Skin epidermis (tissue), 12 donors: ENCODE data around the gene MMP10.

Experiments used
- H3K27ac ChIP-seq, 21 experiments: fragments of 200-600 bp; sonication (generic) in 11 of 21; one replicate each; pipeline ENCODE4 v1.5.0; 2020; ENCODE audit warnings: mild to moderate bottlenecking in 3 of 21, inconsistent platforms in 2 of 21, moderate library complexity in 2 of 21
- H3K4me3 ChIP-seq, 7 experiments: fragments of 200-600 bp; sonication (generic) in 2 of 7; one replicate each; pipeline ENCODE4 v1.5.0; 2020; ENCODE audit warnings: inconsistent platforms in 2 of 7, mild to moderate bottlenecking in 2 of 7, moderate library complexity in 1 of 7

MMP10 gene

DNA sequence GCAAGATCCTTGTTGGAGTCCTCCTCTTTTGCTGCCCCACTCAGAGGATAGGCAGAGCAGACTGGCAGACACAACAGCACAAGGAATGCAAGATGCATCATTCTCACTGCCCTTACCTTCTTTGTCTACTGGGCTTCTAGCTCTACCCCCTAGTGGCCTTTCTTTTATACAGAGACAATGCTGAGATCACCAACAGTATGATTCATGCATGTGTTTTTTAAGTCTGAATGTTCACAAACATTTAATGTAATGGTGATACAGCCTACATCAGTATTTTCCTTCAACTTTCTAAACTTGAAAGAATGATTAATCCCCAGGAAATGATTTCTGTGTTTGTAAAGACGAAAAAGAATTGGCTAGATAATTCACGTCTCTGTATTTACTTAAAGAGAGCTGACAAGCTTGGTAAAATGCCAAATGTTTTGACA lies at the start of gene MMP10:
Gene MMP10, minus strand, starts transcription at position 138 of the 428 bp plus-strand sequence. Its CDS starts 37 bp downstream, at position 101.
- Histone ChIP-seq H3K4me3 (no peak within 1 kb of the TSS), H3K27ac (no peak within 1 kb of the TSS)

DNA sequence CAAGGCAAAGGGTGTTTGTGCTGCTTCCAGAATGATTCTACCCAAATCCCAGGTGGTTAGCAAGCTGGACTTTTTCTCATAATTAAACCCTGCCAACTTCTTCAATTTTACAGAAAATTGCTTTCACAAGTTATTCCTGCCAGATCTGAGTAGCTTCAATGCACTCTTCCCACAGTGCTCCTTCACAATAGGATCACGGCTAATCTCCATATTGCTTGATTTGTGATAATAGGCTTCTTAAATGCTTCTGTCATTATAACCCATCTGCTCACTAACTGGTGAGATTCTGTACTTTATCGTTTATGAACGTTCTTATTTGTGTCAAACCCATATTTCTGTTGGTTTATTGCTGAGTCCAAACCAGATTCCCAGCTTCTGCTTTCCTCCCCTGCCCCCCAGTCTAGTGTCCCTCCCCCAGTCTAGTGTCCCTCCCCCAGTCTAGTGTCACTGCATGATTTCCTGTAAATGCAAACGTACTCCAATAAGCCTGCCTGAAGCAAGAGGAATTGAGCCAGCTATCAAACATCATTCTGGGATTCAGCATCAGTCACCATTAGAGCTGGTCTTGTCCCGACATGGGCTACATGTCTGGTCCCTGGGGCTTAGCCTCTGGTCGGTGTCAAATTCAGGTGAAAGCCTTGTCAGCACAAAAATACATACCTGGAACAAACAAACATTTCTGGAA lies 49.0 kb upstream of the MMP10 start:
- H3K4me3 ChIP-seq: no peak overlapping the region
- H3K27ac ChIP-seq: peak overlapping the region in 3 of 21 experiments; percentile 8 to 10 (median 9)

DNA sequence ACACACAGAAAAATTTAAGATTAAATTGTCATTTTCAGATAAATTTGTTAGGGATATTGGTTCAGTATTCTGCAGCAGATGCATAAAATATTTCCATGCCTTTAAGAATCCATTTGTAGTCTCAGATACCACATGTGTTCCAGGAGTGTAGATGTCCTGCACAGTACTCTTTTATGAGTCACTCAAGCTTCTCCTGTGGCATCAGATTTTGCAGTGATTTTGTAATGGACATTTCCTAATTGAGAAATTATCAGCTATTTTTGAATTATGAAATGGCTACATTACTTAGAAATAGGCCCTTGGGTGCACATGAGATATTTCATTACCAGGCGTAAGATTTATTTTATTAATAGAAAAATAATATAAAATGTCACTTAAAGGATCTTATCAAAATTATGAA lies 44.1 kb upstream of the MMP10 start:
- H3K27ac ChIP-seq: no peak overlapping the region
- no peak overlapping the region for H3K4me3 ChIP-seq

DNA sequence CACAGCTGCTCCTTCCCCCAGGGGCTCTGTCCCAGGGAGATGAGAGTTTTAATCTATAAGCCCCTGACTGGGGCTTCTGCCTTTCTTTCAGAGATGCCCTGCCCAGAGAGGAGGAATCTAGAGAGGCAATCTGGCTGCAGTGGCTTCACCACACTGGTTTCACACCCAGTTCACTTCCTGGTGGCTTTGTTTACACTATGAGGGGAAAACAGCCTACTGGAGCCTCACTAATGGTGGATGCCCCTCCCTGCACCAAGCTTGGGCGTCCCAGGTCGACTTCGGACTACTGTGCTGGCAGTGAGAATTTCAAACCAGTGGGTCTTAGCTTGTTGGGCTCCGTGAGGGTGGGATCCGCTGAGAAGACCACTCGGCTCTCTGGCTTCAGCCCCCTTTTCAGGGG lies 39.1 kb upstream of the MMP10 start:
- no peak overlapping the region for H3K4me3 ChIP-seq

DNA sequence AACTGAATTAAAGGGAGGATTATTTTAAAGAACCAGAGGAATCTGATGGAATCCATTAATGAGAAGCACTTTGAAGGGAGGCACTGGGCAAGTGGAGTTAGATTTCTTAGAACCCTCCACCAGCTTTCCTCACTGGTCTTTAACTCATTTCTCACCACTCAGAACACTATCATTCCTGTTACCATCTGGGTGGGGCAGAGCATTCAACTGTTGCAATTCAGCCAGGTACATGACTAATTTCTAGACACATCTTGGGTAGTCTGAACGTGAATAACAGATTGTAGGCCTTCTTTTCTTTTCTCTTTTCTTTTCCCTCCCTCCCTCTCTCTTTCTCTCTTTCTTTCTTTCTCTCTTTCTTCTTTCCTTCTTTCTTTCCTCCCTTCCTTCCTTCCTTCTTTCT lies 33.1 kb upstream of the MMP10 start:
- no peak overlapping the region for H3K27ac ChIP-seq
- H3K4me3 ChIP-seq: no peak overlapping the region

More for the DNA sequence above, 39.1 kb upstream of the MMP10 start:
- no peak overlapping the region for H3K27ac ChIP-seq

DNA sequence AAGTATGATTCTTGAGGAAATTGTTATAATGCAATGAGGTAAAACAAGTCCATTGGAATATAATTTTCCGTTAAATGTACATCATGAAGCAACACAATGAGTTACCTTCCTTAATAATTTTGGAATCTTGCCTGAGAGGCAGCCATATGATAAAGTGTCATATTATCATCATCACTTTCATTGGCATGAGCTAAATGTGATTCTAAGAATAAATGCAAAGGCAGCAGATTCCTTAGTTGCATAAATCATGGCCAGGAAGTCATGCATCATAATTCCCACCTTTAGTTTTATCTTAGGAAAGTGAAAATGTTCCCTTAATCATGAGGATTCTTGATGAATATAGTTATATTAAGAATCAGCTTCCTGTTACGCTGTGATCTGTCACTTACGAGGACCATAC lies 31.8 kb upstream of the MMP10 start:
- no peak overlapping the region for H3K27ac ChIP-seq
- H3K4me3 ChIP-seq: no peak overlapping the region

DNA sequence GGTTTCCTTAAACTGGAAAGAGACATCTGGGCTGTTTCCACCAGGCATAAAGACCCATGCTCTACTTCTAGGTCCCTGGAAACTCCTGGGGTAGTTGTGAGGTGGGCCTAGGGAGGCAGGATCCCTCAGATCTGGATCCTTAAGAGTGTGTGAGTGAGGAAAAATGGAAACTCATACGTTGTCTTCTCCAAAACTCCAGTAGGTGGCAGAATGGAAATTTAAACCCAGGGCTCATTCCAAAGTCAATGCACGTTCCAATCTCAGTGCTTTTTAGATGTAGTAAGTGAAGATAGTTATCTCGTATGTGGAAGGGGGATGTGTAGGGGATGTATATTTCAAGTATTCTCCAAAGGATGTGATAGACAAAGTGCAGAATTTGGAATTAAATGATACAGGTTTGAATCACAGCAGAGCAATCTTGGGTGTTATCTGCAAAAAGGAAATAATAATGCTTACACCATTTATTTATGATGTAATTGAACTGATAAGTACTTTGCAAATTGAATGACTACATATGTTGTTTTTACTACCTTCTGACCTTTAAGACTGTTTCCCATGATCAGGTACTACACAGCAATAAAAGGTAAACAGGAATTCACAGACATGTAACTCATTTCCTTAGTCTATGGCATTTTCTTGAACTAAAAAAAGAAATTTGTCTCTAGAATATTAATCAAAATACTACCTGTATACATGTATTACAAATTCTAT lies 30.7 kb upstream of the MMP10 start:
- Histone ChIP-seq H3K4me3 (no peak overlapping the region), H3K27ac (no peak overlapping the region)

DNA sequence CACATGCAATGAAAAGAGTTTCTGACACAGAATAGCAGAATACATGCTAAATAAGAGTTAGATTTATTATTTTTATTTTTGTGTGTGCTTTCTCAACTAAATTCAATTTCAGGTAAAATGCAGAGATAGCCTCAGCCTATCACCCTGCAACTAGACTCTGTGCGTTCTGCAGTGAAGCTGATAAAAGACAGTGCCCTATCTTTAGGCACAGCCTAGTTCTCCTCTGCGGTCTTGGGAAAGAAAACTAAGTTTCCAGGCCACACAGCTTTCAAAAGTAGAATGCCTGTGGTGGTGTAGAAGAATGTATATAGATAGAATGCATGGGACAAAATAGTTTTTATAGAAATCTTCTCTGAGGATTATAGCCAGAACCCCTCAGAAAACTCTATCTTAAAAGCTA lies 29.5 kb upstream of the MMP10 start:
- H3K27ac ChIP-seq: no peak overlapping the region

DNA sequence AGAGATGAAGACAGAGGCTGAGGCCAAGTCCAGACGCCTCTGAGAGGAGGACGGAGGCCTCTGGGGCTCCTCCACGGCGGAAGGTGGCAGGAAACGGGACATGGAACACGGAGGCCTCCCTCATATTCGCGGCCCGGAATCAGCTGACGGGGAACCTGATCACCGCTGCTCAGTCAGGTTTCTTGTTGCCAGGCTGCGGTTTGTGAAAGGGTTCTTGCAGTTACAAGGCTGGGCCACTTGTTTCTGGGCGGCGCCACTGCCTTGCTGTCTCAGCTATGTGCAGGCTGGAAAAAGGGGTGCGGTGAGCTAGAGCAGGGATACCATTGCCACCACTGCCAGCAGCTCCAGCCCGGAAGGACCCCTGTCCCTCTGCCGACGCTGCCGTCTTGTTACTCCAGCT lies 27.5 kb upstream of the MMP10 start:
- Histone ChIP-seq H3K27ac (no peak overlapping the region), H3K4me3 (no peak overlapping the region)

More for the DNA sequence above, 29.5 kb upstream of the MMP10 start:
- no peak overlapping the region for H3K4me3 ChIP-seq

DNA sequence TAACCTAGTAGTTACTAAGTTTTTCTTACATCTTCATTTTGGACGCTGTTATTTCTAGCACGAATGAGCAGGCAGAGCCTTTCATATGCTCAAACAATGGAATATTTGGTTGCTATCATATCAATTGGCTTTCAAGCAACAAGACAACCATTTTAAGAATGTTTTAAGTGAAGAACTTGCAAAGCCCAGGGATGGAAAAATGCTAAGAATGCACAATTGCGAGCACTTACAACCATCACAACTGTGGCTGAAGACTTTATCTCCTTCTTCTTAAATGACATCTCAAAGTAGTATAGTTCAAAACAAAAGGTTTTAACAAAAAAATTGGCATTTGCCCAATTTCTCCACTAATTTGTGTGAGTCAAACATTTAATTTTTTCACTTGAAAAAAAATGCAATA lies 25.9 kb upstream of the MMP10 start:
- Histone ChIP-seq H3K27ac (no peak overlapping the region), H3K4me3 (no peak overlapping the region)

DNA sequence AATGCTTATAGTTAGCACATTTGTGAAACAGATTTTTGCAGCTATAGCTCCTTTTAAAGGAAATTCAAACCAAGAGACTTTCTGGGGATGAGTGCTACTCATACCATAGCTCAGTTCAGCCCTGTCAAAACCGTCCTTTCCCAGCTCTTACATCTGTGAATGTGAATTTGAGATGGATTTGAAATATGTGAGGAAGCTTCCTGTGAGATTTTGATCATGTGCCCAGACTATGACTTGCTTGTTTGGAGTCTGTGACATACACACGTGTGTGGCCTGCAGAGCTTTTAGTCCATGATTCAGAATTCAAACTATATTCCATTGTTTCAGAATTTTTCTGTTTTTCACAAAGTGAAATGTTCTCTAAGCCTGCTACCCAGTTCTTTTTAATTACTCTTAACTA lies 21.9 kb upstream of the MMP10 start:
- Histone ChIP-seq H3K4me3 (no peak overlapping the region), H3K27ac (peak overlapping the region in 5 of 21 experiments; percentile 2 to 67 (median 40))

DNA sequence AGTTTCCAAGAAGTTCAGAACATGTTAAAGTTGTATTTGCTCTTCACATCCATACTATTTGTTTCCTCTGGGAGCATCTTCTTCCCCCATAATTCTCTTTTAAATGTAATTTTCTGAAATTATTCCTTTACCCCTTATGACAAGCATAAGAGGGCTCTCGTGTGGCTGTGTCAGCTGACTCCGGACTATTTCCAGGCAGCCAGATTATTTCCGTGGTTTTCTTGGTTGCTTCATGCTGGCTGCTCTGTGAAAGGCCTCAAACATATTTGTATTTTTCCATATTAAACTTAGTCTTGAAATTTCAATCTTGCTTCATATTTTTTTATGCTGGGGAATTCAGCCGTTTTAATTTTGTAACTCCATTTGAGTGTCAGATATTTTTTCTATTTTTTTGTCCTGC lies 20.3 kb upstream of the MMP10 start:
- Histone ChIP-seq H3K4me3 (no peak overlapping the region), H3K27ac (peak overlapping the region in 10 of 21 experiments; percentile 8 to 67 (median 42))

DNA sequence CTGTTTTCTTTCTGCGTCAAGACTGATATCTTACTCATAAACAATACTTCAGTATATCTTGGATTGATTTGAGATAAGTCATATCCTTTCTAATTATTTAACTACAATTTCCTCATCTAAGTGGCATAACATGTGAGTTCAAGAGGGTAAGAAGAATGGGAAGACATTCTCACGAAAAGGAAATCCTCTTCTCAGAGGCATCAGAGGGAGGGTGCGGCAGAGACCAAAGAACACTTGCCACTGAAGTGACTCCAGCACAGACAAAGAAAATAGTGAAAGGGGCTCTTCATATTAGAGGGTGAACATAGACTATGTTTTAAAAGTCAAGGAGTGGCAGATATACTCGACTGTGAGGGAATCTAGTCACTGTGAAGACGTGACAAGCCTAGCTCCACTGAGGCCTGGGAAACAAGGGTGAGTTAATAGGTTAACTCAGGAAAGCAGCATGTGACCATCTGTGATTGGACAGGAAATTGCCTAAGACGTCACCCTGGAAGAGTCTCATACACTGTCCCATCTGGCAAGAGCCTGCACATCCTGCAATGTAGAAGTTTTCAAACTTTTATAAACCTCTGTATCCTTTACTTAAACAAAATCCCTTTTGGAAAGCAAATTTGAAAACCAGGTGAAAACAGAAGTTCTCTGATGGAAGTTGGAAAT lies 19.4 kb upstream of the MMP10 start:
- Histone ChIP-seq H3K4me3 (no peak overlapping the region), H3K27ac (peak overlapping the region in 10 of 21 experiments; percentile 8 to 67 (median 28))

DNA sequence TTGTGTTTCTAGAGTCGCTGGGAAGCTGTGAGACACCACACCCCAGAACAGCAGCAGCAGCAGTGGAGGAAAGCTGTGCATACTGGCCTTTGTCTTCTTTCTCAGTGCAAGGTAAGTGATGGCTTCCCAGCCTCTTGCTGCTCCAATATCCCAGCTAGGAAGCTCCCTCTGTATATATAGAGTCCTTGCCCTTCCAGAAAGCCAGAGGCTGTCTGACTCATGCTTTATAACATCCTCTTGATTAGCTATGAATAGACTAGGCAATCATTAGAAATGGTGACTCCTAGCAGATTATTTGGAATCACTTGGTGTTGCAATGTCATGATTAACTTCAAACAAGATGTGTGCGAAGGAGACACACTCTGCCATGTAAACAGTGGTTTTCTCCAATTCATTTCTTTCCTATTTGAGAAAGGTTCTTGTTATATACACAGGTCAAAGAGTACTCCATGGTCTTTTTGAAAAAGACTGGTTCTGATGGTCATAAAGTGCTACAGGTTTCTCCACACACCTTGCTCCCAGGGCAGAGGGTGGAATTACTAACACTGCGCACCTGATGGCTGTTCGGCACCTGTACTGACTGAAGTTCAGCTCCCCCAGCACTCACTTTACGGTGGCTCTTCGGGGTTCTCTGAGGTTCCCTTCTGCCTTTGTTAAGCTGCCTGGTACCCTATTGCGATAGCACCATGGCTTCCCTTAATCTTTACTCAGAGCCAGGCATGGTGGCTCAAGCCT lies 17.8 kb upstream of the MMP10 start, which contains the start of gene MMP1:
Gene MMP1, minus strand, starts transcription at position 149 of the 735 bp plus-strand sequence. Its CDS starts 68 bp downstream, at position 81.
- no peak within 1 kb of the TSS for H3K27ac ChIP-seq
- H3K4me3 ChIP-seq: no peak within 1 kb of the TSS

DNA sequence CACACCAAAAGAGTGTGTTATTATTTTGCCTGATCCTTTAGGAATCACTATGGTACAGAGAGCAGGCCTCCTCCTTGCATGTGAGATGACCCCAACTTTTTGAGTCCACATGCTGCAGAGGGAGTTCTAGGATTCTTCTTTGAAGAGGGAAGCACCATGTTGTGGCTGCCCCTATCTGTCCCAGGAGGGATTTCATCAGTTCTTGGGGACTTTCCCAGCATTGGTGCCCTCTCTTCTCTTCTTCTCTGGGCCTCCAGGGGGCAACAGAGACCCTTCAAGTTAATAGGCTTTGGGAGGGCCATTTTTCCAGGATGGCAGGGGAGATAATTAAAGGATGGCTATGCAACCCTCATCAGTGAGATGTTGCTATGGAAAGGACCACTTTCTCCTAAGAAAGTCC lies 14.0 kb upstream of the MMP10 start:
- Histone ChIP-seq H3K4me3 (no peak overlapping the region), H3K27ac (no peak overlapping the region)

DNA sequence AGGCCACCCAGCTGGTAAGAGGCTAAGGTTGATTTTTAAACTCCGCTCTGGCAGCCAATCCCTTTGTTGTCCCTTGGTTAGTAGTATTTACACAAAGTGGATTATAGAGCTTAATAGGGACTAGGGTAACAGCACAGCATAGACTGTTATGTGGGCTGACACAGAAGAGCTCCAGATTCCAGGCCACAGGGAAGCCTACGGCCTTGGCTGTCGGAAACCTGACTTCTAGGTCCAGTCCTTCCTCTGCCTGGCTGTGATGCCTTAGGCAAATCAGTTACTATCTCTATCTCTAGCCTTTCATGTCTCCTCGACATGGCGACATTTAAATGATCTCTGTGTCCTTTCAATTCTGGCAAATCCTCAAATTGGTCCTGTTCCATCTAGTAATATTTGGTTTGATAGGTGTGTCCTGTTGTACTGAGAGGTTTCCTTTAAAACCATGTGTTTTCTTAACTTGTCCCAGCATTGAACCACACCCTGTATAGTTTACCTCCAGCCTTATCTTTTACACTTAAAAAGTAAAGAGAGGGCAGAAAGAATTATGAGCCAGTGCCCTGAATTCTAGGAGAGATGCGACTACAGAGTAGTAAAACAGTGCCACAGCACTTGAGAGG lies 13.4 kb upstream of the MMP10 start:
- Histone ChIP-seq H3K27ac (no peak overlapping the region), H3K4me3 (no peak overlapping the region)

DNA sequence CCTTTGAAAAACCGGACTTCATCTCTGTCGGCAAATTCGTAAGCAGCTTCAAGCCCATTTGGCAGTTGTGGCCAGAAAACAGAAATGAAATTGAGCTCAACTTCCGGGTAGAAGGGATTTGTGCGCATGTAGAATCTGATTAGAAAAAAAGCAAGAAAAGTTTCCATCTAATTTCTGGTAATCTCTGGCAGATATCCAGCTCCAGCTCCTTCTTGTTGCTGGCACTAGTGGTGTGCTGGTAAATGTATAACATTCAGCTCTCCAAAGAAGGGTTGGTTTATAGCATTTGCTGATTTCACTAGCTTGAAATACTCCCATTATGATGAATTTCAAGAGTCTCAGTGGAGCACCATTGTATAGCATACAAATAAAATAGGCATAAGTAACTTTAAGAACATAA lies 12.2 kb upstream of the MMP10 start:
- H3K27ac ChIP-seq: no peak overlapping the region
- H3K4me3 ChIP-seq: no peak overlapping the region

DNA sequence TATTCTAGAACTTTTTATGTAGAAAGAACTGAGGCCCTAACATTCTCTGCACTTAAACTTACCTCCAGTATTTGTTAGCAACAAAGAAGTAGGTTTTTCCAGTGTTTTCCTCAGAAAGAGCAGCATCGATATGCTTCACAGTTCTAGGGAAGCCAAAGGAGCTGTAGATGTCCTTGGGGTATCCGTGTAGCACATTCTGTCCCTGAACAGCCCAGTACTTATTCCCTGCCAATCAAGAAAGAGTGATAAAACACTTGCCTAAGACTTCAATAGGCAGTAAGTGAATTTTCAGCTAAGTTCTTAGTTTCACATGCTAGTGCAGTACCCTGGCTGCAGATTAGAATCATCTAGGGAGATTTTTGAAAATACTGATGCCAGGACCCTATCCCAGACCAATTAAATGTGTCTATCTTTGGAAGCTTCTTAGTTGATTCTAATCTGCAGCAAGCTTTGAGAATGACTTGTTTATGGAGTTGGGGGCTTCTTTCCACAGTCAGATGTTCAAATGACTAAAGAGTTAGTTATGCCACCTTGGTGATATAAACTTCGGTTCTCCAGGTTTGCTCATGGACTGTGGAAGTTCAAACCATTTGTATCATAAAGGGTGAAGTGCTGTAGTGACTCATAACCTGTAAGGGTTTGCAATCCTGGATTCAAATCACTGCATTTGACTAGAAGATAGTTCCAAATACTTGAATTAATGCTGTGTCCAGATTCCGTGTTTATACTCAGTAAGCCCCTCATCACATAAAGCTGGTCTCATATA lies 11.0 kb upstream of the MMP10 start:
- Histone ChIP-seq H3K27ac (no peak overlapping the region), H3K4me3 (no peak overlapping the region)
